ENCODE results near the gene DAZAP1. TPM values are rescaled to one million over a fixed set of nuclear protein-coding genes. Genes with fewer than 3 reads are reported as not detected.

DAZAP1 gene
- total and polyA plus RNA-seq, 2 experiments from 2014 or later = 35.8 to 46.8 TPM

DNA sequence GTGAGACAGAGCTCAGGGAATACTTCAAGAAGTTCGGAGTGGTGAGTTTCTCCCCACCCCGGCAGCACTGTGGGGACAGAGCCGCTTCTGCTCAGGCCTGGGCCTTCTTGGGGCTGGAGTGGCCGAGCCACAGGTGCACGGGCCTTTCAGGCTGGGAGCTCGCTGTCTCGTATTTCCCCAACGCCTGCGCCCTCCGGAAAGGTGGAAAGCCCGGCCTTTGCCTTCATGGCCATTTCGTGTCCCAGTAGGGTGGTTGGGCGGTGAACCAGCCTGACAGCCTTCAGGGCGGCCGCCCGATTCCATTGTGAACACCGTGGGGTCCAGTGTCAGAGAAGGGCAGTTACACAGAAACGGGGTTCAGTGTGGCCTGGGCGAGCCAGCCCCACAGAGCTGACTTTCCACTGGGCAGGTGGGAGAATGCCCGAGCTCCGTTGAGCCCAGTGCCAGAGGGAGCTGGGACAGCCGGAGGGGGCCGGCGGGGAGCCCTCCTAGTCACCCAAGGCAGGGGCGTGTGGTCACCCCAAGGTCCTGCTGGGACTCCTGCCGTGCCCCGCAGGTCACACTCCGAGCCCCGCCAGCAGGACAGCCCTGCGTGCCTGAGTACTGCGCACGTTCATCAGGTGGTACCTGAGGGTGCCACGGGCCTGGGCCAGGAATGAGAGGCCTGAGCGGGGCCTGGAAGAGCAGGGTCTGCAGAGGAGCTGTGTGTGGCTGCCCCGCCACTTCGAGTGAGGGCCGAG lies 14.0 kb downstream of the DAZAP1 start:
- H3K9me3 ChIP-seq (ENCODE audit: low read depth) = no peaks in the 10 kb centered on the region
- no peak overlapping the region for H3K27ac ChIP-seq
- H3K4me3 ChIP-seq = no peak overlapping the region
- H3K79me2 ChIP-seq = peaks cover 93% of the 10 kb centered on the region
- no peak overlapping the region for H2AFZ ChIP-seq
- no peak for DNase-seq (ENCODE audit: low spot score)
- WGBS (ENCODE audit: low lambda C conversion rate, missing lambda C conversion rate) = 98% methylated on average over 33 of the region's 37 CpGs
- H3K4me2 ChIP-seq = no peak overlapping the region
- no peak for TF ChIP-seq EZH2phosphoT487 (IDR thresholded peaks at IDR 0.05; ENCODE audit: low read depth, severe bottlenecking, unreplicated experiment)
- TF ChIP-seq, protein P1, sequence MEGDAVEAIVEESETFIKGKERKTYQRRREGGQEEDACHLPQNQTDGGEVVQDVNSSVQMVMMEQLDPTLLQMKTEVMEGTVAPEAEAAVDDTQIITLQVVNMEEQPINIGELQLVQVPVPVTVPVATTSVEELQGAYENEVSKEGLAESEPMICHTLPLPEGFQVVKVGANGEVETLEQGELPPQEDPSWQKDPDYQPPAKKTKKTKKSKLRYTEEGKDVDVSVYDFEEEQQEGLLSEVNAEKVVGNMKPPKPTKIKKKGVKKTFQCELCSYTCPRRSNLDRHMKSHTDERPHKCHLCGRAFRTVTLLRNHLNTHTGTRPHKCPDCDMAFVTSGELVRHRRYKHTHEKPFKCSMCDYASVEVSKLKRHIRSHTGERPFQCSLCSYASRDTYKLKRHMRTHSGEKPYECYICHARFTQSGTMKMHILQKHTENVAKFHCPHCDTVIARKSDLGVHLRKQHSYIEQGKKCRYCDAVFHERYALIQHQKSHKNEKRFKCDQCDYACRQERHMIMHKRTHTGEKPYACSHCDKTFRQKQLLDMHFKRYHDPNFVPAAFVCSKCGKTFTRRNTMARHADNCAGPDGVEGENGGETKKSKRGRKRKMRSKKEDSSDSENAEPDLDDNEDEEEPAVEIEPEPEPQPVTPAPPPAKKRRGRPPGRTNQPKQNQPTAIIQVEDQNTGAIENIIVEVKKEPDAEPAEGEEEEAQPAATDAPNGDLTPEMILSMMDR (IDR thresholded peaks at IDR 0.05; ENCODE audit: poor library complexity) = no peak
- TF ChIP-seq EZH2 (IDR thresholded peaks at IDR 0.05; ENCODE audit: borderline replicate concordance) = no peak
- H3K9me2 ChIP-seq (replicated peaks; ENCODE audit: insufficient read depth) = no peaks in the 10 kb centered on the region
- H3K36me3 ChIP-seq (replicated peaks; ENCODE audit: insufficient read depth, low read depth) = no peaks in the 10 kb centered on the region
- peaks cover 37% of the 10 kb centered on the region for H4K20me1 ChIP-seq (ENCODE audit: insufficient read depth, poor library complexity, severe bottlenecking)
- H3K4me1 ChIP-seq (ENCODE audit: insufficient read depth) = peaks cover 37% of the 10 kb centered on the region
- H3K27me3 ChIP-seq = no peaks in the 10 kb centered on the region

DNA sequence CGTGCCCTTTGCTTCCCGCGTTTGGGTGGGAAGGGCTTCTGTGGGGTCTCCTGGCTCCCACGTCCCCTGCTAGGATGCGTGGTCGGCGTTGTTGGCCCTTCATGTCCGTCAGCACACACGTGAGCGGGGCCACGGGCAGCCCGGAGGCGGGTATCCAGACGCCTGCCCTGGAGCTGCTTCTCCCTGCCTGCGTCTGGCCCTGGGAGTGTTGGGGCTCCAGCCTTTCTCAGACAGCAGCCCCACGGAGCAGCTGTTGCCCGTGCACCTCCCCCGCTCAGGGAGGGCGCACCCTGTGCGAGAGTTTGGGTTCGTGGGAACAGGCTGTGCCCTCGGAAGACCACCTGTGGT lies 14.5 kb downstream of the DAZAP1 start:
- no peaks in the 10 kb centered on the region for H3K9me3 ChIP-seq (ENCODE audit: low read depth)
- DNase-seq (ENCODE audit: low spot score) = no peak
- H4K20me1 ChIP-seq (ENCODE audit: insufficient read depth, poor library complexity, severe bottlenecking) = peaks cover 32% of the 10 kb centered on the region
- H3K27ac ChIP-seq = no peak overlapping the region
- no peaks in the 10 kb centered on the region for H3K36me3 ChIP-seq (replicated peaks; ENCODE audit: insufficient read depth, low read depth)
- TF ChIP-seq EZH2 (IDR thresholded peaks at IDR 0.05; ENCODE audit: borderline replicate concordance) = no peak
- TF ChIP-seq, protein P1 (IDR thresholded peaks at IDR 0.05; ENCODE audit: poor library complexity) = no peak
- peaks cover 93% of the 10 kb centered on the region for H3K79me2 ChIP-seq
- no peak overlapping the region for H3K4me3 ChIP-seq
- peaks cover 32% of the 10 kb centered on the region for H3K4me1 ChIP-seq (ENCODE audit: insufficient read depth)
- no peak overlapping the region for H3K4me2 ChIP-seq
- no peaks in the 10 kb centered on the region for H3K9me2 ChIP-seq (replicated peaks; ENCODE audit: insufficient read depth)
- no peak overlapping the region for H2AFZ ChIP-seq
- no peaks in the 10 kb centered on the region for H3K27me3 ChIP-seq
- 90% methylated on average over 19 of the region's 22 CpGs for WGBS (ENCODE audit: low lambda C conversion rate, missing lambda C conversion rate)

- Histone ChIP-seq H3K4me1 (ENCODE audit: insufficient read depth) (peaks cover 28% of the 10 kb centered on the region), H3K9me3 (ENCODE audit: low read depth) (no peaks in the 10 kb centered on the region), H3K79me2 (peaks cover 93% of the 10 kb centered on the region), H3K4me3 (no peak overlapping the region), H3K27me3 (no peaks in the 10 kb centered on the region), H4K20me1 (ENCODE audit: insufficient read depth, poor library complexity, severe bottlenecking) (peaks cover 27% of the 10 kb centered on the region), H3K27ac (no peak overlapping the region), H3K4me2 (no peak overlapping the region), H3K9me2 (replicated peaks; ENCODE audit: insufficient read depth) (no peaks in the 10 kb centered on the region), H3K36me3 (replicated peaks; ENCODE audit: insufficient read depth, low read depth) (no peaks in the 10 kb centered on the region), H2AFZ (no peak overlapping the region)
- WGBS (ENCODE audit: low lambda C conversion rate, missing lambda C conversion rate) = 64% methylated on average over 16 of the region's 16 CpGs
- TF ChIP-seq, protein P1 (IDR thresholded peaks at IDR 0.05; ENCODE audit: poor library complexity) = no peak
- no peak for TF ChIP-seq EZH2phosphoT487 (IDR thresholded peaks at IDR 0.05; ENCODE audit: low read depth, severe bottlenecking, unreplicated experiment)
- no peak for TF ChIP-seq EZH2 (IDR thresholded peaks at IDR 0.05; ENCODE audit: borderline replicate concordance)
- DNase-seq (ENCODE audit: low spot score) = no peak
These were observed 15.0 kb downstream of the DAZAP1 start for GRCh38 chr19:1422360-1422759.

Data from hepatocyte (in vitro differentiated cells).